ENCODE data around the gene FAAP20. TPM values are rescaled to one million over a fixed set of nuclear protein-coding genes. Genes with fewer than 3 reads are reported as not detected.

Gene FAAP20
- total RNA-seq, 1 experiment from 2014 or later = 72.1 TPM

DNA sequence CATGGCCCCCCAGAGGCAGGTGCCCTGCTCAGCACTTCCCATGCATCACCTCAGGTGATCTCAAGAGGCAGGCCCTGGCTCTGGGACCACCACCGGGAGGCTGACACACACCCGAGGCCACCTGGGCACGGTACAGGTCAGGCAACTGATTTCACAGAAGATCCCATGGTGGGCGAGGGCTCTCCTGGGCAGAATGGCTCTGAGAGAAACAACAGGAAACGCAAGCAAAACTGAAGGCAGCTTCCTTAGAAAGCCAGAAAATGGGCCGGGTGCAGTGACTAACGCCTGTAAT is 22.1 kb upstream of the FAAP20 start:
- no peaks in the 10 kb centered on the region for H4K20me1 ChIP-seq (ENCODE audit: insufficient read depth)
- H3K4me3 ChIP-seq = no peak overlapping the region
- peaks cover 12% of the 10 kb centered on the region; the same call in 1 of the 2 replicates for H3F3A ChIP-seq (ENCODE audit: insufficient read depth, low read depth)
- no peaks in the 10 kb centered on the region for H3K79me2 ChIP-seq (ENCODE audit: low read depth)
- no peaks in the 10 kb centered on the region for H3K9me2 ChIP-seq (ENCODE audit: insufficient read depth)
- ChIA-PET CTCF (no interaction called here), POLR2A (ENCODE audit: unreplicated experiment) (no interaction called here)
- H3K9me3 ChIP-seq (ENCODE audit: insufficient read depth, low read depth) = no peaks in the 10 kb centered on the region
- DNase-seq = no peak
- no peak overlapping the region for H2AFZ ChIP-seq
- peaks cover 21% of the 10 kb centered on the region for H3K4me1 ChIP-seq (replicated peaks; ENCODE audit: insufficient read depth)
- no peaks in the 10 kb centered on the region for H3K27me3 ChIP-seq (ENCODE audit: insufficient read depth, low read depth)
- no peaks in the 10 kb centered on the region for H3K36me3 ChIP-seq (ENCODE audit: low read depth)
- no TSS peak for BruUV-seq (replicated peaks)
- H3K27ac ChIP-seq = no peak overlapping the region
- TF ChIP-seq, protein P1, sequence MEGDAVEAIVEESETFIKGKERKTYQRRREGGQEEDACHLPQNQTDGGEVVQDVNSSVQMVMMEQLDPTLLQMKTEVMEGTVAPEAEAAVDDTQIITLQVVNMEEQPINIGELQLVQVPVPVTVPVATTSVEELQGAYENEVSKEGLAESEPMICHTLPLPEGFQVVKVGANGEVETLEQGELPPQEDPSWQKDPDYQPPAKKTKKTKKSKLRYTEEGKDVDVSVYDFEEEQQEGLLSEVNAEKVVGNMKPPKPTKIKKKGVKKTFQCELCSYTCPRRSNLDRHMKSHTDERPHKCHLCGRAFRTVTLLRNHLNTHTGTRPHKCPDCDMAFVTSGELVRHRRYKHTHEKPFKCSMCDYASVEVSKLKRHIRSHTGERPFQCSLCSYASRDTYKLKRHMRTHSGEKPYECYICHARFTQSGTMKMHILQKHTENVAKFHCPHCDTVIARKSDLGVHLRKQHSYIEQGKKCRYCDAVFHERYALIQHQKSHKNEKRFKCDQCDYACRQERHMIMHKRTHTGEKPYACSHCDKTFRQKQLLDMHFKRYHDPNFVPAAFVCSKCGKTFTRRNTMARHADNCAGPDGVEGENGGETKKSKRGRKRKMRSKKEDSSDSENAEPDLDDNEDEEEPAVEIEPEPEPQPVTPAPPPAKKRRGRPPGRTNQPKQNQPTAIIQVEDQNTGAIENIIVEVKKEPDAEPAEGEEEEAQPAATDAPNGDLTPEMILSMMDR (conservative IDR thresholded peaks at IDR 0.05) = no peak
- no peak for TF ChIP-seq EZH2 (IDR thresholded peaks at IDR 0.05; ENCODE audit: low read depth)
- H3K4me2 ChIP-seq = no peak overlapping the region
- intact Hi-C loops (cut with micrococcal nuclease; ENCODE audit: unreplicated experiment) = no loop called here

DNA sequence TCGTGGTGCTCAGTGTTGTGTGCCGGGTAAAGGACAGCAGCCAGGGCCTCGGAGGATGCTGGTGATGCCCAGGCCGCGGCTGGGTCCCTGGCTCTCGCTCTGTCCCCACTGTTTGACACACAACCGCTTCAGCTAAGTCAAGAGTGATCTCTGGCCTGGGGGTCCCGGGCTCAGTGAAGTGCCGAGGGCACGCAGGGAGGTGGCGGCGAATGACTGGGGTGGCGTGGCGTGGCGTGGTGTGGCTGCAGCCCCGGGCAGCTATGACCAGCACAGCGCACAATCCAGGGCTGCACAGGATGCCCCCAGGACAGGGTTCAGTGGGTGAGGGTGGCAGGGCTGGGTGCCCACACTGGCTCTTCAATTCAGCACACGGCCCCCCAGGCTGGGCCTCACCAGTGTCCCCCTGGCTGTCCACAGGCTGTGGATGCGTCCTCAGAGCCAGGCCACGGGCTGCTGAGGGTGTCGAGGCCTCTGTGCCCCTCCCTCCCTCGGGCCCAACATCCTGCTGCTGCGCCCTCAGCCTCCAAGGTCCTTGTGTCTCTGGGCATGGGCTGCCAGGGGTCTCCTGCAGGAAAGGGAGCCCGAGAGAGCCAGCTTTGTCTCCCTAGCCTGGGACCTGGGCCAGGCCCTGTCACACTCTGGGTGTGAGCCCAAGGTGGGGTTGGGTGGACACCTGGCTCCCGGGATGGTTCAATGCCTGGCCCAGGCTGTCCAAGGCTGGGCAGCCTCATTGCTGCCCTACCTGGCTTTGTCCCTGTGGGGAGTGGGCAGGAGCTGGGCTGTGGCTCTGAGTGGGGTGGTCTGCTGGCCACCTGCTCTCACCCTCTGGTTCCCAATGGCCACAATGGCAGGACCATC is 21.6 kb upstream of the FAAP20 start:
- ChIA-PET CTCF (no interaction called here), POLR2A (ENCODE audit: unreplicated experiment) (no interaction called here)
- Histone ChIP-seq H3K27me3 (ENCODE audit: insufficient read depth, low read depth) (no peaks in the 10 kb centered on the region), H3K27ac (no peak overlapping the region), H3K4me1 (replicated peaks; ENCODE audit: insufficient read depth) (peaks cover 21% of the 10 kb centered on the region), H4K20me1 (ENCODE audit: insufficient read depth) (no peaks in the 10 kb centered on the region), H3K9me3 (ENCODE audit: insufficient read depth, low read depth) (no peaks in the 10 kb centered on the region), H2AFZ (no peak overlapping the region), H3F3A (ENCODE audit: insufficient read depth, low read depth) (peaks cover 12% of the 10 kb centered on the region; the same call in 1 of the 2 replicates), H3K9me2 (ENCODE audit: insufficient read depth) (no peaks in the 10 kb centered on the region), H3K79me2 (ENCODE audit: low read depth) (no peaks in the 10 kb centered on the region), H3K4me3 (no peak overlapping the region), H3K36me3 (ENCODE audit: low read depth) (no peaks in the 10 kb centered on the region), H3K4me2 (no peak overlapping the region)
- intact Hi-C loops (cut with micrococcal nuclease; ENCODE audit: unreplicated experiment) = no loop called here
- no peak for TF ChIP-seq EZH2 (IDR thresholded peaks at IDR 0.05; ENCODE audit: low read depth)
- TF ChIP-seq, protein P1 (conservative IDR thresholded peaks at IDR 0.05) = no peak
- BruUV-seq (replicated peaks) = no TSS peak
- no peak for DNase-seq

DNA sequence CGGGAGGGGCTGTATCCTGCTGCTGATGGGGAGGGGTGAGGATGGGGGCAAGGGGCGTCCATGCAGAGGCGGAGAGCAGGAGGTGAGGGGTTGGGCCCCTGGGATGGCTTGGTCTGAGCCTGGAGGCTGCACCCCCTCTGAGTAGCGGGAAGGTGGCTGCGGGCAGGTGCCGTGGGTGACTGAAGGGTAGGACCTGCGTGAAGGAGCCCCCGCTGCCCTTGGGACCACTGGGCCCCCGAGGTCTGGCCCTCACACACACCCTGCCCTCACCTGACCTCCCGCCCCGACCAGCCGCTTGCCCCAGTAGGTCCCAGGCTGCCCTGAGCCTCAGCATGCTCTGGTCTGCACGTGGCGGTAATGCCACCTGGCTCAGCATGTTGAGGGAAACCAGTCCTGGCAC is 20.8 kb upstream of the FAAP20 start:
- TF ChIP-seq, protein P1 (conservative IDR thresholded peaks at IDR 0.05) = no peak
- no peak for TF ChIP-seq EZH2 (IDR thresholded peaks at IDR 0.05; ENCODE audit: low read depth)
- H3K9me3 ChIP-seq (ENCODE audit: insufficient read depth, low read depth) = no peaks in the 10 kb centered on the region
- ChIA-PET POLR2A (ENCODE audit: unreplicated experiment) (no interaction called here), CTCF (no interaction called here)
- peaks cover 21% of the 10 kb centered on the region for H3K4me1 ChIP-seq (replicated peaks; ENCODE audit: insufficient read depth)
- H3F3A ChIP-seq (ENCODE audit: insufficient read depth, low read depth) = peaks cover 12% of the 10 kb centered on the region; the same call in 1 of the 2 replicates
- intact Hi-C loops (cut with micrococcal nuclease; ENCODE audit: unreplicated experiment) = no loop called here
- no peaks in the 10 kb centered on the region for H3K9me2 ChIP-seq (ENCODE audit: insufficient read depth)
- no peak for DNase-seq
- H2AFZ ChIP-seq = no peak overlapping the region
- H3K4me2 ChIP-seq = no peak overlapping the region
- no peaks in the 10 kb centered on the region for H4K20me1 ChIP-seq (ENCODE audit: insufficient read depth)
- no peaks in the 10 kb centered on the region for H3K79me2 ChIP-seq (ENCODE audit: low read depth)
- H3K27ac ChIP-seq = no peak overlapping the region
- no TSS peak for BruUV-seq (replicated peaks)
- no peak overlapping the region for H3K4me3 ChIP-seq
- H3K27me3 ChIP-seq (ENCODE audit: insufficient read depth, low read depth) = no peaks in the 10 kb centered on the region
- no peaks in the 10 kb centered on the region for H3K36me3 ChIP-seq (ENCODE audit: low read depth)

Measured in PC-9 (cell line).